CMK (cell line): ENCODE data around the gene PLCXD3.
"Not testable (repeated sequence)": the region's sequence is repeated elsewhere in the genome, so short reads cannot be mapped to it uniquely, and the experiment has no call there.

Source experiments
- DNase-seq: peaks from one replicate; pipeline ENCODE4 v3.0.0-alpha.2; 2010; ENCODE audit warnings: low read depth

Gene PLCXD3

GRCh38 chr5:41510176-41510831, at the start of gene PLCXD3:
Gene PLCXD3 (minus strand): TSS chr5:41510601. CDS start chr5:41510526, 75 bp downstream.
- no peak for DNase-seq

- no peak for DNase-seq
Measured at GRCh38 chr5:41559184-41559583, 48.8 kb upstream of the PLCXD3 start.

GRCh38 chr5:41558295-41558694, 47.9 kb upstream of the PLCXD3 start:
- DNase-seq: no peak

- no peak for DNase-seq
Measured at GRCh38 chr5:41547991-41548390, 37.6 kb upstream of the PLCXD3 start.

- no peak for DNase-seq
Measured at GRCh38 chr5:41542183-41542582, 31.8 kb upstream of the PLCXD3 start.

GRCh38 chr5:41539454-41539853, 29.1 kb upstream of the PLCXD3 start:
- DNase-seq: no peak

GRCh38 chr5:41537581-41537980, 27.2 kb upstream of the PLCXD3 start:
- DNase-seq: no peak

- DNase-seq: no peak
Measured at GRCh38 chr5:41532485-41532884, 22.1 kb upstream of the PLCXD3 start.

- DNase-seq: peak; percentile 11
Measured at GRCh38 chr5:41527201-41527779, 16.9 kb upstream of the PLCXD3 start.

- no peak for DNase-seq
Measured at GRCh38 chr5:41526699-41527098, 16.3 kb upstream of the PLCXD3 start.

GRCh38 chr5:41524174-41524573, 13.8 kb upstream of the PLCXD3 start:
- DNase-seq: no peak

GRCh38 chr5:41522193-41522786, 11.9 kb upstream of the PLCXD3 start:
- DNase-seq: no peak

- DNase-seq: no peak
Measured at GRCh38 chr5:41519801-41520200, 9.4 kb upstream of the PLCXD3 start.

GRCh38 chr5:41517909-41518308, 7.5 kb upstream of the PLCXD3 start:
- DNase-seq: no peak

GRCh38 chr5:41511241-41511640, 840 bp upstream of the PLCXD3 start:
- no peak for DNase-seq

GRCh38 chr5:41509399-41510175, 814 bp downstream of the PLCXD3 start:
- no peak for DNase-seq

- no peak for DNase-seq
Measured at GRCh38 chr5:41508696-41509398, 1.6 kb downstream of the PLCXD3 start.

- no peak for DNase-seq
Measured at GRCh38 chr5:41508186-41508585, 2.2 kb downstream of the PLCXD3 start.

- no peak for DNase-seq
Measured at GRCh38 chr5:41507501-41507900, 2.9 kb downstream of the PLCXD3 start.

GRCh38 chr5:41503860-41504259, 6.5 kb downstream of the PLCXD3 start:
- no peak for DNase-seq

GRCh38 chr5:41503310-41503709, 7.1 kb downstream of the PLCXD3 start:
- DNase-seq: no peak

GRCh38 chr5:41493490-41494126, 16.8 kb downstream of the PLCXD3 start:
- DNase-seq: not testable (repeated sequence)
